Measurements from ENCODE around the gene SETBP1.

The SETBP1 gene

DNA sequence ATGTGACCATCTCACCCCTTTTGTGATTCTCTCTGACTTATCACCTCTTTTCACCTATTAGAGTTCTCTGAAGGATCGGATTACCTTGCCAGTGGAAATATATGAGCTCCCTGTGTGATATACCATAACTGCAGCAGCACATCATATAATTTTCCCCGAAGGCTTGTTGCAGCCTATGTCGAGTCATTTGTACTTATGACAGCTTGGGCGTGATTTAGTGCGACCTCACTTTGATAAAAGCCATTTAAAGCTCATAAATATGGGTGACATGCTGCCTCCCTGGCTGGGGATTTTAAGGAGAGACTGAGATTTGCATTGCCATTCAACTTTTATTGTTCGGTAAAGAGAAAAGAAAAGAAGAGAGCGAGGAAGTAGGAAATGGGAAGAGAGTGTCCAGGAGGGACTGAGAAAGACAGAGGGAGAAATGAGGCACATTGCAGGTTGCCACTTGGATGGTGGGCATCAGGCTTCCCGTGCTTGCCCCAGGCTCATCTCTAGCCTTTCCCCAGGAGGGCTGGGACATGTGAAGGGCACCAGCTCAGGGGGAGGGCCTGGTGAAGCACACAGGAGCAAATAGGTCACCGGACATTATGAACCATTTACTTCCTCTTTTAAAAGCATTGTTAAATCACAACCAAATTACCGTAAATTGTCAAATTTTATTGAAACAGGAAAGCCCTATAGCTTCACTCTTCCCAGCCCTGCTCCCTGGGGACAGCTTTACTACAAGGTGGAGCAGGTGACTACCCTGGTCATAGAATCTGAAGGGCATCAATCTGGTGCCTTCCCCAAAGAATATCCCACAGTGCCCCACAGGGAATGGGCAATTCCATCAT, 161.3 kb downstream of the SETBP1 start:
- DNase-seq (ENCODE audit: low spot score), result no peak

DNA sequence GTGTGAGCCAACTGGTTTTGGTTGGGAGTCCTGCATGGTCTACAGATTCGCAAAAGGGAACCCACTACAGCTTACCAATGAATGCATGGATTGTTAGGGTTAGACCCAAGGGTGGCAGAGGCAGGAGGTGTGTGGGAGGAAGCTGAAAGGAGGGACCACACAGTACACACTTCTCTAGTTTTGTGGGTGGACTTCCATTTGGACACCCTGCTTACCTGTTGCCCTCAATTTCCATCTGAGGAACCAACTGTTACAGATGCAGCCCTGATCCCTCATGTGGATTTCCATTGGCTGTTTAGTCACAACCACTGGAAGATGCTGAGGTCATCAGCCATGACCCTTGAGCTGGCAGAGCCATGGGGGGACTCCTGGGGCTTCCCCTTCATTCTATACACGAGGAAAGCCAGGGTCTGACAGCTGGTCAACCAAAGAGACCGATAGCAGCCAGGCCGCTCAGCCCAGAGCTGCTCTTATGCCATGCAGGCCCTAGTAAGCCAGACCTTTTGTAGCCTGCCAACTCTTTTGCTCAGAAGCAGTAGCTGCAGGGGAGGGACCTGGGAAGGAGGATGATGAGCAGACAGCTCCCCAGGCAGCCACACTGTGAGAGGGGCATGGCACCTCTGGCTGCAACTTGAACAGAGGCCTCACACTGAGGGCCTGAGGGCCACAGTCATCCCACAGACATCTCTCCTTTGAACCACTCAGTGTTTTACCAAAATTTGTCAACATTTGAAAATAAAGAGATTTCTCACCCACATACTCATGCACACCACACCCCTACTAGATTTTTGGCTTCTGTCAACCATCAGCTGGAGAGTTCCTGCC, 162.1 kb downstream of the SETBP1 start:
- DNase-seq (ENCODE audit: low spot score), result no peak

- DNase-seq (ENCODE audit: low spot score), result no peak
Measured at GRCh38 chr18:44844486-44844885, 163.8 kb downstream of the SETBP1 start.

GRCh38 chr18:44846450-44846849, 165.8 kb downstream of the SETBP1 start:
- DNase-seq (ENCODE audit: low spot score), result no peak

DNA sequence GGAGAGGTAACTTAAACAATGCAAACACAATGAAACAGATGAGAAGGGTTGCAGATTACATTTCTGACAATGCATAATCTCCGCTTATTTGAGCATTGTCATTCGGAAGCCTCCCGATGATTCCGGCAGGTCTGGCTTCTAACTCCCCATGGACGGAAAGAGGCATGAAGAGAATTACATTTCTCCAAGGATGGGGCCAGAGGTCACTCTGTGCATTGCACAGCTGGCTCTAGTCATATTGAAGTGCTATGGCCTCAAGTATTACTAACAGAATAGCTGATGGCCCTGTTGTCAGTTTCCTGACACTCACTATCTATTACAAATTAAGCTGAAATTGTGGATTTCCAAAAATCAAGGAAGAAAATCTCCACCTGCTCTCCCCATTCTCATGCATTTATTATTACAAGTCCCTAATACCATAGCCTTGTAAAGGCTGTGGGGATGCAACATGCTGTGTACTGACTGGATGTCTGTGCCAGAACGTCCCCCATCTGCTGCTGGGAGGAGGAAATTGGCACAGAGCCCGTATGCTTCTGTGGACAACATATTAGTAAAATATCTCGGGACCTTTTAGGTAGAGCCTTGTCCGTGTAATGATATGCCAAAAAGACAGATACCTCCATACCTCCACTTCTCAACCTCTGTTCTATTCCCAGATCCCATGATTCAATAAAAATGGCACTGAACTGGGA, 168.1 kb downstream of the SETBP1 start:
- DNase-seq (ENCODE audit: low spot score), result no peak

DNA sequence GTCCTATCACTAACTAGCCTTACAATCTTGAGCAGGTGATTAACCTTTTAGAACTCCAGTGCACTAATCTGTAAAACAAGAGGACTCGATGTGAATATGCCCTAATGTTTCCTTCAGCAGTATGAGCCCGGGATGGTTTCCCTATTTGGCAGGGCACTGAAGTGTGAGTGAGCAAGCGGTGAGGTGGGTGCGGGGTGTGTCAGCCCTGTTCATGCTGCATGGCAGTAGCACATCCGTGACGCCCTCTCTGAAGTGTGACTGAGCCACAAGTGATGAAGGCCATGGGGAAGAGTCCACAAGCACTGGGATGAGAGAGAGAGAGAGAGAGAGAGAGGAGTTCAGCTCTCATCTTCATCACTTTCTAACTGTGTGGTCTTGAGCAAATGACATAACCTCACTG, 168.7 kb downstream of the SETBP1 start:
- DNase-seq (ENCODE audit: low spot score), result no peak

DNA sequence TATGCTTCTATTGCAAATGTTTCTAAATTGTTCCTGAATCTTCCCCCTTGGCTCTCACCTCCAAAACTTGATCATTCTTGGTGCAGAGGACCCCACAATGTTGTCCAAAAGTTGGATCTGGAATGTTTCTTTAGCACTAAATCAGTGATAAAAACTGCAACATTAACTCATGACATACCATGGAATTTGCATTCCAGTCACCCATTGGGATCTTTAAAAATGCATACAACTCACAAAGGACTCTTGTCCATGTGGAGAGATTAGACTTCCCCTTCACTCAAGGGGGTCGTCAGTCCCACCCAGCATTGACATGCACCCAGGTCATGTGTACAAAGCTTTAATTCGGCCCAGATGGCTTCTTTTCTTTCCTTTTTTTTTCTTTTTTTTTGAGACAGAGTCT, 169.3 kb downstream of the SETBP1 start:
- DNase-seq (ENCODE audit: low spot score), result no peak

DNA sequence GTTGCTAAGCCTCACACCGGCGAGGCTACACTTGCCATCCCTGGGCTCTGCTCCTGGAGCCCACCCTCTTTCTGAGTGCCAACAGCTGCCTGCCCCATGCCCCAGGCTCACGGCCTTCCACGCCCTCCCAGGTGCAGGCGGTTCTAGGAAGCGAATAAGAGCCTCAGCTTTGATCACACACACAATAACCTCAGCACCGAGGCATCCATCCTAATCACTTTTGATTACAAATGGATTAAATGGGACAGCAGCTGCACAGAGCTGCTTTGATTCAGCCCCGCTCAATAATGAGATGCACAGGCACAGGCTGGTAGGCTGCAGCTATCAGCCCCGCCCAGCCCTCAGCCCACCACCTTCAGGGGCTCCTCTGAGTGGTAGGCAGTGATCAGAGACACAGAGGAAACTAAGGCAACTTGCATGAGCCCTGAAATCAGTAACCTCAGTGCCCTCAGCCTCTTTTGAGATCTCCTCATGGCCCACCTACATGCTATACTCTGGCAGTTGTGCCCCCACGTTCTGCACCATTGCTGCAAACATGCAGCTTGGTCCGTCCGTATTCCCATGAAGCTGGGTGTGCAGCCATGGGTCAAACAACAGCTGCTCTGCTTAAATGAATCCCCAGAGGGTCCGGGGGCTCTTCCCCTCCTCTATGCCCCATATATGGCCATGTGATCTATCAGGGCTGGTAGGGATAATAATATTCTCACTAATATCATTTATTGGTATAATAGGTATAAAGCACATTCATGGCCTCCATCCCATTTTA, 171.4 kb downstream of the SETBP1 start:
- DNase-seq (ENCODE audit: low spot score), result no peak

GRCh38 chr18:44852818-44853217, 172.1 kb downstream of the SETBP1 start:
- no peak for DNase-seq (ENCODE audit: low spot score)

- no peak for DNase-seq (ENCODE audit: low spot score)
Measured at GRCh38 chr18:44853430-44853829, 172.7 kb downstream of the SETBP1 start.

DNA sequence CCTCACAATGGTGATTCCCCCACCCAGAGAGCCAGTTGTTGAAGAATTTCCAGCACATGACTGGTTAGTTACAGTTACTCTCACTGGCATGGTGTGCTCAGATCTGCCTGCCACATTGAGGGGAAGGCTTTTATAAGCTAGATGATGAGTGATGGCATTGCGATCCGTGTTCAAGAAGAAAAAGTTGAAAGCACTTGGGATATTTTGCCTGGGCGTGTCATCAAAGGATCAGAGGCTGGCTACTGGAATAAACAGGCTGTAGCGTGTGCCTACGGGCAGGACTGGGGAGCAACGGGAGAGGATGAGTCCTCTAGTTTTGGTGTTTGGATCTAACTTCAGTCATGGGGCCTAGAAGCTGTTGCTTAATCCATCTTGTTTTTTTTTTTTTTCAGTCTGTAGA, 175.0 kb downstream of the SETBP1 start:
- DNase-seq (ENCODE audit: low spot score), result no peak

GRCh38 chr18:44856157-44856556, 175.5 kb downstream of the SETBP1 start:
- no peak for DNase-seq (ENCODE audit: low spot score)

GRCh38 chr18:44857081-44857480, 176.4 kb downstream of the SETBP1 start:
- DNase-seq (ENCODE audit: low spot score), result no peak

- no peak for DNase-seq (ENCODE audit: low spot score)
Measured at GRCh38 chr18:44857744-44858491, 177.2 kb downstream of the SETBP1 start.

DNA sequence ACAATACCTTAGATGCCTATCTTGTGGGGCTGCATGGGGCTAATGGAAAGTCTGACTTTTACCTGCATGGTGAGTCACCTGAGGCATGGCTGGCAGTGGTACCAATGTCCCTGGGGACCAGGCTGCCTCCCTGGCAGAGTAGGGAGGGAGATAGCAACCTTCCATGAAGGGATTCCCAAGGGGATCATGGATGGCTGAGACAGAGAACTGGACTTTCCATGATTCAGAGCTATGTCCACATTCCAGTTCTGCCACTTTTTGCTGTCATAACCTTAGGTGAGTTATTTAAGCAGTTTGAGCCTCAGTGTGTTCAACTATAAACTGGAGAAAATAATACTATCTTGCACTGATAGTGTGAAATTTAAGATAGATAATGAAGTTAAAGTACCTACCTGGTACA, 178.6 kb downstream of the SETBP1 start:
- no peak for DNase-seq (ENCODE audit: low spot score)

- DNase-seq (ENCODE audit: low spot score), result no peak
Measured at GRCh38 chr18:44859751-44860439, 179.2 kb downstream of the SETBP1 start.

DNA sequence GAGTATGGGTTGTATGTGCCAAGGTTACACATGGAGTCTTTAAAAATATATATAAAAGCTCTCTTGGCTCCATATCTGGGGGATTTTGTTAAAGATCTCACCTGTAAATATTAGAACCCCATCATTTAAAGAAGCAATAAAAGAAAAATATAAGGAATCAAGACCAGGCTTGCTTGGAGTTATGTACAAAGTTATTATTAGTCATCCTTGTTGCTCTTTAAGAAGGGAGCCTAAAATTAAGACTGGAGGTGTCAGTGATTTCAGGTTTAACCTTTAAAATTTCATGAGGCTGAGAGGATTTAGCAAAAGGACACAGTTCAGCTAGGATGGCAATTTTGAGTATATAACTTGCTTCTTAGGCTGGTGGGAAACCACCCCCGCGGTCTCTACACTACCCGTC, 181.4 kb downstream of the SETBP1 start:
- DNase-seq (ENCODE audit: low spot score), result no peak

DNA sequence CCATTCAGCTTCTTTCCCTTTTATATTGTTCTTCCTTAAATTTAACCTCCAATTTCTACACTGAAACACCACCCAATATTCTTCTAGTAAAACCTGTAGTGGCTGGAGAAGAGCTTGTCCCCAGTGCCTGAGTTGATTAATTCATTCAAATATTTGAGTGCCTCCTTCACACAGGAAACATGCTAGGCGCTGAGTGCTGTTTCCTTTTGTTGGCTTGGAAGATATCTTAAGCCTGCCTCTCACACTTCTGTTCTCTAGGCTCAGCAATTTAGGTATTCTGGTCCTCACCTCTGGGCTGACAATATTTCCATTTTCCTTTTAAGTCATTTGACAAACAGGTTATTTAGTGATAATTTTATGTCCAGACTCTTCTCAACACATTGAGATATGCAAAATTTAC, 185.4 kb downstream of the SETBP1 start:
- DNase-seq (ENCODE audit: low spot score), result no peak

DNA sequence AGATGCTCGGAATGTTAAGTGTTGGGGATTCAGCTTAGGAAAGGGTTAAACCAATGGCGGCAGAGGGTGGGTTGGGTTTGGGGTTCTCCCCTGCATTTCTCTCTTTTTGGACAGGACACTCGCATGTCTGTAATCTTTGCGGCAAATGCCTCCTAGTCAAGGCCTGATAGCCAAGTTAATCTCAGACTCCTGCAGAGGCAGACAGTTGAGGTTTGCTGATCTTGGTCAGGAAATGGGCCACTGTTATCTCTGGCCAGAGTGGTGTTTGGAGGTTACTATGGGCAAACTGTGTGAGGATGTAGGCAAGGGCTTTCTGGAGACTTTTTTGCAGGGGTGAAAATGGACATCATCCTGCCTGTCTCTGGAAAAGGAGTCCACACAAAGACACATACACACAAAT, 188.8 kb downstream of the SETBP1 start:
- no peak for DNase-seq (ENCODE audit: low spot score)

Data from SK-N-DZ (cell line).